ENCODE measurements around the gene PTPRD. TPM values are rescaled to one million over a fixed set of nuclear protein-coding genes. Genes with fewer than 3 reads are reported as not detected.

PTPRD gene
- total RNA-seq, 1 experiment from 2014 or later, result 32.5 TPM

- H4K5ac ChIP-seq (ENCODE audit: insufficient read length, low read depth, low read length), result no peak overlapping the region
- H3K36me3 Mint-ChIP-seq (ENCODE audit: insufficient read depth in 1 of 3, low read depth in 3 of 3), result 0 out of 7 replicates have a peak, but pooled peaks cover 0 to 2% (median 0%) of the 10 kb centered on the region in 3 experiments
- H3K4me1 Mint-ChIP-seq, result peaks cover 18 to 25% of the 10 kb centered on the region in 2 experiments
- no peak overlapping the region for H3K4ac ChIP-seq (ENCODE audit: low read depth, low read length)
- no peak for TF ChIP-seq CTCF (conservative IDR thresholded peaks at IDR 0.05)
- H4K91ac ChIP-seq (ENCODE audit: insufficient read length, low read depth, low read length), result no peak overlapping the region
- H3K18ac ChIP-seq (ENCODE audit: insufficient read length, low read depth, low read length), result no peak overlapping the region
- no peaks in the 10 kb centered on the region for H3K79me1 ChIP-seq (ENCODE audit: insufficient read depth, low read depth, low read length, poor library complexity, severe bottlenecking)
- H2BK5ac ChIP-seq (ENCODE audit: insufficient read length, low read length), result no peak overlapping the region
- no peaks in the 10 kb centered on the region for H3K79me2 ChIP-seq (ENCODE audit: insufficient read depth, low read length)
- H3K27me3 Mint-ChIP-seq (ENCODE audit: low read depth), result no peaks in the 10 kb centered on the region
- H3K56ac ChIP-seq (ENCODE audit: insufficient read length, low read depth, low read length), result no peak overlapping the region
- no peaks in the 10 kb centered on the region; a peak in 1 of 5 replicates for H3K9me3 Mint-ChIP-seq
- no peak overlapping the region for H3K23ac ChIP-seq (ENCODE audit: insufficient read length, low read depth, low read length)
- no peak overlapping the region for H2AK5ac ChIP-seq (ENCODE audit: insufficient read length, low read length)
- H4K20me1 ChIP-seq (ENCODE audit: control insufficient read depth, insufficient read depth, insufficient read length), result no peaks in the 10 kb centered on the region
- H3K4me1 ChIP-seq (ENCODE audit: insufficient read depth, low read length), result no peaks in the 10 kb centered on the region
- no peaks in the 10 kb centered on the region for H3K9me3 ChIP-seq (ENCODE audit: control insufficient read depth, low read depth, low read length)
- H3K27ac Mint-ChIP-seq, result no peak overlapping the region
- H2AFZ ChIP-seq (ENCODE audit: low read length), result no peak overlapping the region
- no peak overlapping the region for H3K14ac ChIP-seq (ENCODE audit: insufficient read depth, low read length)
- H3K27me3 ChIP-seq (ENCODE audit: insufficient read depth, low read length), result no peaks in the 10 kb centered on the region
- no peak overlapping the region for H3K9ac ChIP-seq (ENCODE audit: extremely low read depth, insufficient read length, low read length)
- H3K27ac ChIP-seq (ENCODE audit: insufficient read length, low read depth, low read length), result no peak overlapping the region
- DNase-seq, result no peak
- no peak overlapping the region for H2BK20ac ChIP-seq (ENCODE audit: low read depth, low read length, poor library complexity, severe bottlenecking)
- H3K4me3 Mint-ChIP-seq, result no peak overlapping the region
- H3K4me2 ChIP-seq (ENCODE audit: insufficient read depth, insufficient read length, low read length), result no peak overlapping the region
- no peak overlapping the region for H2BK120ac ChIP-seq (ENCODE audit: low read depth, low read length, poor library complexity, severe bottlenecking)
- no CpG with 5 or more reads among the region's 1 CpG for WGBS (ENCODE audit: extremely low coverage, insufficient read length, low lambda C conversion rate)
- H2BK12ac ChIP-seq (ENCODE audit: insufficient read length, low read depth, low read length), result no peak overlapping the region
- H2BK15ac ChIP-seq (ENCODE audit: low read depth, low read length), result no peak overlapping the region
- H3K23me2 ChIP-seq (ENCODE audit: insufficient read length, low read depth, low read length, poor library complexity, severe bottlenecking), result no peaks in the 10 kb centered on the region
- no peak overlapping the region for H4K8ac ChIP-seq (replicated peaks; ENCODE audit: insufficient read length, low read depth, low read length)
- H3T11ph ChIP-seq (ENCODE audit: low read length), result no peak overlapping the region
Observed at GRCh38 chr9:8653855-8654254, 1958.9 kb downstream of the PTPRD start.

Measured in H9 (cell line).